GM10266 (cell line): ENCODE results near the gene SLC7A4.

ENCODE experiments used
- DNase-seq: peaks from one replicate; pipeline ENCODE4 v3.0.0; 2012; ENCODE audit errors: extremely low spot score
- TF ChIP-seq, protein P1 (sequence below): IDR thresholded peaks from 2 replicates; pipeline ENCODE4 v1.5.1; 2012; ENCODE audit warnings: mild to moderate bottlenecking, low read depth; ENCODE audit not compliant: control insufficient read depth, insufficient read depth; ENCODE audit errors: missing control alignments

Gene SLC7A4

DNA sequence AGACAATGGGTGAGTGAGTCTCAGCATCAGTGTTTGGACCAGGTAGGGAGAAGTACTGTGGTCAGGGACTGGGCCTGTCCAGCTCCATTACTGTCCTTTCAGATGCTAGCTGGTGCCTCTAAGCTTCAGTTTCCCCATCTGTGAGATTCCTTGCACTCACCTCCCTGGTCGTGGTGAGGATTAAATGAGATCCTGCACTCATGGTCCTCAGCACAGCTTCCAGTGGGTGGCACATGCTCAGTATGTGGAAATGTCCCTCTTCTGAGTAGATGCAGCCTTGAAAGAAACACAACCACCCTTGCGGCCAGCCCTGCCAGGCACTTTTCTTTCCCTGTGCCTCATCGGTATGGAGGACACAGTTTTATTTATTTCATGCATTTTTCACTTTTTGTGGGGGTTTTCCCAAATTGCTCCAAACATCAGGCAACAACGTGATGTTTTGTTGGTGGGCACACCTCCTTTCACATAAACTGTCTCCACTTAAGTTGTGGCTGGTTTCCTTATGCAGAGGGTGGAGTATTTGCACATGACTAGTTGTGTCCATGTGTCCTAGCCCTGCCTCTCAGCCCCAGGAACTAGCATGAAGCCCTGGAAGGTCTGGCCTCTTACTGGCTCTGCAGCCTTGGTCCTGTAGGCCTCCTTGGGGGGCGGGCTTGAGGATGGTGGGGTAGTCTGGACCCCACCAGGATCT is 49.1 kb downstream of the SLC7A4 start:
- DNase-seq = no peak
- TF ChIP-seq, protein P1, sequence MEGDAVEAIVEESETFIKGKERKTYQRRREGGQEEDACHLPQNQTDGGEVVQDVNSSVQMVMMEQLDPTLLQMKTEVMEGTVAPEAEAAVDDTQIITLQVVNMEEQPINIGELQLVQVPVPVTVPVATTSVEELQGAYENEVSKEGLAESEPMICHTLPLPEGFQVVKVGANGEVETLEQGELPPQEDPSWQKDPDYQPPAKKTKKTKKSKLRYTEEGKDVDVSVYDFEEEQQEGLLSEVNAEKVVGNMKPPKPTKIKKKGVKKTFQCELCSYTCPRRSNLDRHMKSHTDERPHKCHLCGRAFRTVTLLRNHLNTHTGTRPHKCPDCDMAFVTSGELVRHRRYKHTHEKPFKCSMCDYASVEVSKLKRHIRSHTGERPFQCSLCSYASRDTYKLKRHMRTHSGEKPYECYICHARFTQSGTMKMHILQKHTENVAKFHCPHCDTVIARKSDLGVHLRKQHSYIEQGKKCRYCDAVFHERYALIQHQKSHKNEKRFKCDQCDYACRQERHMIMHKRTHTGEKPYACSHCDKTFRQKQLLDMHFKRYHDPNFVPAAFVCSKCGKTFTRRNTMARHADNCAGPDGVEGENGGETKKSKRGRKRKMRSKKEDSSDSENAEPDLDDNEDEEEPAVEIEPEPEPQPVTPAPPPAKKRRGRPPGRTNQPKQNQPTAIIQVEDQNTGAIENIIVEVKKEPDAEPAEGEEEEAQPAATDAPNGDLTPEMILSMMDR = no peak

DNA sequence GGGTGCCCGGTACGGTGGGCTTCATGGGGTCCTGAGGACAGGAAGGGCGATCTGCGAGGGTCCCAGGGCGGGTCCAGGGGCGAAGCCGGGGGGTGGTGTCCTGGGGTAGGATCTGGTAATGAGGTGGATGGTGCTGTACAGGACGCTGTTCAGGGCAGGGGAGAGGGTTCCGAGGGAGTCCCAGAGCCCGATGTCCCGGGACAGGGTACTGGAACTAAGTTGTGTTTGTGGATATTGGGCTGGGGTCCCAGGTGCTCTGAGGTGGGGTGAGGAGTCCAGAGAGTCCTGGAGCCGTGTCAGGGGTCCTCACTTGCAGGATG is 49.8 kb downstream of the SLC7A4 start:
- DNase-seq = no peak
- TF ChIP-seq, protein P1 = no peak

DNA sequence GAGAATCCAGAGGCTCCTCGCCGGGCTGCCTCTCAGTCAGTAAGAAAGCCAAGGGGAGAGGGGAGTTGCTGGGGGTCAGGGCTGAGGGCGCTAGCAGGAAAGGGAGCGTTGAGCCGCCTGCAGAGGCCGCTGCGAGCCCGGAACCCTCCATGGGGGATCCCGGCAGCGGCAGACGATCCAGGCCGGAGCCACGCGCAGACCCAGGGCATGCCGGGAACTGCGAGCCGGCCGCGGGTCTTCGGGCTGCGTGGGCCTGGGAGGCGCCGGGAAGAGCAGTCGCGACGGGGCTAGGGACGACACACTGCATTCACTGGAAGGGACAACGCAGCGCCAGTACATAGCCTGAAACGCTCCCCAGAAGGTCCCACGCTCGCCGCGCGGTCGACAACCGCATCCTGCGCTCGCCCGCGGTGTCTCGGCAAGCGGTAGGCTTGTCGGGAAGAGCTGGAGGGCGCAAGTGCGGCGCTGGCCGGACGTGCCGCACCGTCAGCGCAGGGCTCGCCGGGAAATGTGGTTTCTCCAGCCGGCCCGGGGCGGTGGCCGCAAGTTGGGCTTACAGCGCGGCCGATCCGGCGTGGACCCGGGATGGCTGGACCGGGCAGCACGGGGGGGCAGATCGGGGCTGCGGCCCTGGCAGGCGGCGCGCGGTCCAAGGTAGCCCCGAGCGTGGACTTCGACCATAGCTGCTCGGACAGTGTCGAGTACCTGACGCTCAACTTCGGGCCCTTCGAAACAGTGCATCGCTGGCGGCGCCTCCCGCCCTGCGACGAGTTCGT is 50.4 kb downstream of the SLC7A4 start, which contains the start of gene LZTR1:
LZTR1 (plus strand) TSS at position 511 of the 776 bp plus-strand sequence; CDS start at position 586, 75 bp downstream.
- TF ChIP-seq, protein P1 = peak; percentile 67
- DNase-seq = peak; percentile 90

DNA sequence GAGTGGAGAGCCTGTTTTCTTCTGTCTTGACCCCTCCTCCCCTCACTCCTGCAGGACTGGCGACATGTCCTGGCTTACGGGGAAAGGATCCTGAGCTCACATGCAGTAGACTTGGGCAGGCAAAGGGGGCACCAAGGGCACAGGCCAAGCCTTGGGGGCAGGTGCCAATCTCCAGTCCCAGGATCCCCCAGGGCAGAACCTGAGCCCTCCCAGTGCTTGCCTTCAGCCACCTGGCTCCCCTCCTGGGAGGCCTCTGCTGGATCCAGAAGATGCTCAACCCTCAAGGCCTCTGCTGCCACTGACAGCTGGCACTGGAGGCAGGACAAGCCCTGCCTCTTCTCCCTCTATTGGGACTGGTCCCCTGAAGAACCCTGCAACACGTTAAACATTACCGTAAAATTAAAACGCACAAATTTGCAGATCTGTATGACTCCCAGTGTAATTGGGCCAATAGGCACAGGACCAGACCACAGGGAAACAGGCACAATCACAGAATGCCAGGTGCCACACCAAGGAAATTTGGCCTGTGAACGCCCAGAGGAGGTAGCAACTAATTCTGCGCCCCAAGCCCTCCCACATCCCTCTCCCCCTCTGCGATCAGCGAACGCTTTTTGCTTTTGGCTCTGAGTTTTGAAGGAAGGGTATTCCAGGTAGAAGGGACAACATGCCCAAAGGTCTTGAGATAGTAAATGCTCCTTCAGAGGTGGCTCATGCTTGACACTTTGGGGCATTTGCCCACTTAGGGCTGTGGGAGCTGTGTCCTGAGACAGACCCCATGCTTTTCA is 51.2 kb downstream of the SLC7A4 start:
- TF ChIP-seq, protein P1 = no peak

DNA sequence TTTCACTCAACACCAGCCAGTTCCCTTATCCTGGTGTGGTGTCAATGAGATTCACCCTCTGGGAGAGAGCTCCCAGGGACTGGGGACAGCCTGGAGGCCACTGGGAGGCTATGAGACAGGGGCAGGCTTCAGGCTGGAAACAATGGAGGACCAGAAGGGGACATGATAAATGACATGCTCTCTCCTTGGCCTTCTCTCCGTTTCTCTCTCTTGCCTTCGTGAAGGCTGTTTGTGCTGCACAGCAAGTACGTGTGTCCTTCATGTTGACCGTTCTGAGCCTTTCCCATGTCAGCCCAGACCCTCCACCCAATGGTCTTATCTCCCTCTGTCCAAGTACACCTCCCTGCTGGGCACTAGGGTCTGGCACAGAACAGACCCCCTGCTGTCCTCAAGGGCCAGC is 51.8 kb downstream of the SLC7A4 start:
- no peak for DNase-seq

More for the DNA sequence above, 51.2 kb downstream of the SLC7A4 start:
- DNase-seq = no peak

DNA sequence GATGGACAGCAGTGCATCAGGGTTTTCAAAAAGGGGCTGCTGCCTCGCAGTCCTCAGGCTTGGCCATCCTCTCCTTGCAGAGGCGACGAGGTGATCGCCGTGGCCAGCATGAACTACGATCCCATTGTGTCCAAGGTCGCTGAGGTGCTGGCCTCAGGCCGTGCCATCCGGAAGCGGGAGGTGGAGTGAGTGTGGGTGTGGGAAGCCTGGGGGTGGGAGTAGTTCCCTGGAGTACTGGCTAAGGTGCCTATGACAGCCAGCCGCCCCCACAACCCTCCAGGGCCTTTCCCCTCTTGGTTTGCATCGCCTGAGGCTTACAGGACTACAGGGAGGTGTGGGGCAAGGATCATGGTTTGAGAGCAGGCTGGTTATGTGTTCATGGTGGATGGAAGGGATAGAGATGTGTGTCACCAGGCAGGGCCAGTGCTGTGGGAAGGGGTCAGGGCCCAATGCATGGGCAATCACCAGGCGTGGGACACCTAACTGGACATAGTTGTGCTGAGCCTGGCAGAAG is 52.4 kb downstream of the SLC7A4 start:
- TF ChIP-seq, protein P1 = no peak
- DNase-seq = no peak

More for the DNA sequence above, 51.8 kb downstream of the SLC7A4 start:
- TF ChIP-seq, protein P1 = no peak
